Stimulated activated CD4-positive, alpha-beta T cell treated with anti-CD3 and anti-CD28 coated beads, TNF-alpha, amount 100 ng/mL, for 1 hour (primary cell): ENCODE data around the gene CIB2.

Experiments used
- DNase-seq, 3 donors: peaks; one replicate each; pipeline ENCODE4 v3.0.0-alpha.2; 2020; ENCODE audit warnings: low read depth in 3 of 3, low spot score in 1 of 3

The CIB2 gene

GRCh38 chr15:78109156-78109555 is 22.1 kb downstream of the CIB2 start:
- no peak for DNase-seq

DNA sequence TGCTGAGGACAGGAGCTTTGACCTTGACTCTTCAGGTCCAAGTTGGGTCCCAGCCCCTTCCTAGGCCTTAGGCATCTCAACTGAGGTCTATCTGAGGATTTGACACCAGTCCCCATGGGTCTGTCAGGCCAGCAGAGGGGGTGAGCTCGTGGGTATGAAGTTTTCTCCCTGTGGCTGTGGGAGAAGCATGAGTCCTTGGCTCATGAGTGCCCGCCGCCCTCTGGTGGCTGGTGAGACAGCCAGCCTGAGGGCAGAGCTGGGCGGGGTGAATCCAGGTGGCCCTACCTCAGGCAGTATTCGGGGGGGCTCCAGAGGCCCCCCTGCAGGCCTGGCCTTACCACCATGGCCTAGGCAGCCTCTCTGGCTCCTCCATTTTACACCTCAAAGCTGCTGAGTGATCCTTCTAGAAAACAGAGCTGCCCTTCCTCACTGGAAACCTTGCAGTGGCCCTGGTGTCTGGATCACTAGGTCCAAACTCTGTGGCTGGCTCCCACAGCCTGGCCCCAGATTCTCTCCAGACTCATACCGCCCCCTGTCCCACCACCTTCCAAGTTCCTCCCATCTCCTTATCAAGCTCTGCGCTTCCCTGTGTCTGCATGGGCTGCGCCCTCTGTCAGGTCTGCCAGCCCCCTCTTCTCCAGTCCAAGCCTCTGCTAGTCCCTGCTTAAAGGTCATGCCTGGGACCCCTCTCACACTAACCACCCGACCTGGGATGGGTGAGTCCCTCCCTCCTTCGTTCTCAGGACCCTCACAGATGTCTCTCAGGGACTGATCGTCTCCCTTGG is 22.8 kb downstream of the CIB2 start:
- DNase-seq: peak; percentile 64 to 69 (median 64)

GRCh38 chr15:78107471-78107870 is 23.8 kb downstream of the CIB2 start:
- DNase-seq: no peak

DNA sequence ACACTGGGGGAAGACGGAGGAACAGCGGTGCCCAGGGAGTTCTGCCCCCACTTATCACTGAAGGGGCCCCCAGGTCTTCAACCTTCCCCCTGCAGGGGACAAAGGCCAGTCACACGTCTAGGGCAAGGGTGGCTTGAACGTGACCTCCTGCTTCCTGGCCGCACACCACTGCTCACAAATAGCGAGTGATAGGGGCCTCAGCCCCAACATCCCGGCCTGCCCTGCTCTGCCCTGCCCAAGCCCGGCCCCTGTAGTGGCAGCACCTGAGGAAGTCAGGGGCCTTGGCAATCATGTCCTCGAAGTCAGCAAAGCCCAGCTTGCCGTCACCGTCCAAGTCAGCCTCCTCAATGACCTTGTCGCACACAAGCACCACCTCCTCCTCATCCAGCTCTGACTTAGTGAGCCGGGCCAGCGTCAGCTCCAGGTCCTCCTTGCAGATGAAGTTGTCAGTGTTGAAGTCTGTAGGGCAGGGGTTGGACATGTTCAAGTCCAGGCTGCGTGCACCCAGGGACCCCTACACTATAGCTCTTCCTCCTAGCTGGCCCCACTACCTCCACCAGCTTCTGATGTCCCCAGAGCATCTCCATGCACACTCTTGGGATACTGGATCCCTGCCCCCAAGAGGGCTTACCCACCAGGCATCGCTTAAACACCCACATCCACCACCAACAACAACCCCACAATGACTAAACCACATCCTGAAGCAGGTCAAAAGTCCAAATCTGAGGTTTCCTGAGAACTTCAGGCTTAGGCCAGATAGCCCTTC is 25.6 kb downstream of the CIB2 start:
- DNase-seq: no peak

DNA sequence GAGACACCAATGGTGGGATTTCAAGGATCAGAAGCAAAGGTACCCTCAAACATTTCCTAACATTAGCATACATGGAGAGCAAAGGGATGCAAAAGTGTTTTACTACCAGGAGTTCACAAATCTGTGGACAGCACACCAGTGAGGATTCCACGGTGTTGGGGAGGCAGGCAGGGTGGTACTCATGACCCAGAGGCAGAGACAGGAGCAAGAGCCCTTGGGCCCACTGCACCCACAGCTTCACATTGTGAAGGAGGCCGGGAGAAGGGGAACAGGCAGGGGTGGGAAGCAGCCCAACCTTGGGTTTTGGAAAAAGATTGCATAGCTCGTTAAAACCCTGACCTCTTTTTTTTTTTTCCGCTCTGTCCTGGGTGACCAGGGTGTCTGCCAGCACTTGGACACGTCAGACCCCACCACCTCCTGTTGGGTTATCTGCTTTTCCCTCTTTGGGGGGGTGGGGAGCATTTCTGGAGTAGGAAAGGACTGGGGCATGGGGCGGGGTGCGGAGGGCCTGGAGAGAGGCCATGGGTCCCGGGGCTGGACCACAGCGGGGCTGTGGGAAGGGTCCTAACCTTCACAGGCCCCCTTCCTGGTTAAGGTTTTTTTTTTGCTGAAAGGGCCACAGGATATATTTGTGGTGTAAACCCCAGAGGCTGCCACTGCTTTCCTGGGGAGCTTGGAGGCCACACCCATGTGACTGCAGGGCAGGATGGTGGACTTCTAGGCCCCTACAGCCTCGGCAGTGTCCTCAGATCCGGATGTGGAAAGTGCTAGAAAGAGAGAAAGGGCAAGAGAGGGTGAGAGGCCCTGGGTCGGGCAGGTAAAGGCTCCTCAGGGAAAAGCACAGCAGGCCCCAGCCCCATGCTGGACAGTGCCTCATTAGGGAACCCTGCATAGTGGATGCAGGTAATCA is 26.4 kb downstream of the CIB2 start:
- DNase-seq: no peak

DNA sequence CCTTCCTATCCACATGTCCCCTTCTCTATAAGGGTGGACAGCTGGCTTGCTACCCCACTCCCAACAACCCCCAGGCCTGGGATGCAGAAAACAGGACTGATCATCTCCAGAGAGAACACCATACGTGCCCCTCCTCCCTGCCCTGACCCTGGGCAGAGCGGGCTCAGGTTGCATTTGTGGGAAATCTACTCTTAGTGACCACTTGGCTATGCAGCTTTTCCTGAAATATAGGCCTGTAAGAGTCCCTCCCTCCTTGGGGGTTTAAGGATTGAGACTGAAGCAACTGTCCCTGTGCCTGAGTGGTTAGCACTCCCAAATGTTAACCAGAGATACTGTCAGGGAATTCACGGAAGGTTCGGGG is 27.1 kb downstream of the CIB2 start:
- no peak for DNase-seq

- DNase-seq: peak in 2 of 3 donors; percentile 13 to 15
Measured at GRCh38 chr15:78103406-78104118, 27.7 kb downstream of the CIB2 start.

DNA sequence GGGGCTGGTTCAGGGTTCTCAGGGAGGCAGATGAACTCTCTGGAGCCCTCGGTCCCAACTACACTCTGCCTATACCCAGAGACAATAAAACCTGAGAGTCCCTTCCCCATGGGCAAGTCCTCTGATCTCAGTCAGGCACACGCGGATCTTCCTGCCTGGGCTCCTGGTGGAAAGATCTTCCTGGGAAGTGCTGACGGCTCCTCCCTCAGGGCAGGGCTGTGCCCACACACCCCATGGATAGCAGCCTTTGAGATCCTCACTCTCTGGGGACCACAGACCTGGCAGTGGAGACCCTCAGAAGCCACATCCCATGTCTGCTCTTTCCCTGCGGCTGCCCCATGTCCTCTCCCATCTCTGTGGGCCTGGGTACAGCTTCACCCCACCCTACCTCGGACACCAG is 28.5 kb downstream of the CIB2 start:
- DNase-seq: no peak

DNA sequence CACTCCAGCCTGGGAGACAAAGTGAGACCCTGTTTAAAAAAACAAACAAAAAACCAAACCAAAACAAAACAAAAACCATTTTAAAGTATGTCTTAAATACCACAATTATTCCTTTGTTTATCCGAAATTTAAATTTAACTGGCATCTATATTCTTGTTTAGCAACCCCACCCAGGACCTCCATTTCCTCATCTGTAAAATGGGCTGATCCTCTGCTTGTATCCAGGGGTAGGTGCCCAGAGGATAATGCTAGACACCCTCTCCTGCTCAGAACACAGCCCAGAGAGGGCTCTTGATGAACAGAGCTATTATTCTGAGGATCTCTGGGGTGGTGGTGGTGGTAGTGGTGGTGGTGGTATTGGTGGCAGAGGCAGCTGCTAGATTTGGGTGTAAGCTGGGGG is 29.0 kb downstream of the CIB2 start:
- no peak for DNase-seq

DNA sequence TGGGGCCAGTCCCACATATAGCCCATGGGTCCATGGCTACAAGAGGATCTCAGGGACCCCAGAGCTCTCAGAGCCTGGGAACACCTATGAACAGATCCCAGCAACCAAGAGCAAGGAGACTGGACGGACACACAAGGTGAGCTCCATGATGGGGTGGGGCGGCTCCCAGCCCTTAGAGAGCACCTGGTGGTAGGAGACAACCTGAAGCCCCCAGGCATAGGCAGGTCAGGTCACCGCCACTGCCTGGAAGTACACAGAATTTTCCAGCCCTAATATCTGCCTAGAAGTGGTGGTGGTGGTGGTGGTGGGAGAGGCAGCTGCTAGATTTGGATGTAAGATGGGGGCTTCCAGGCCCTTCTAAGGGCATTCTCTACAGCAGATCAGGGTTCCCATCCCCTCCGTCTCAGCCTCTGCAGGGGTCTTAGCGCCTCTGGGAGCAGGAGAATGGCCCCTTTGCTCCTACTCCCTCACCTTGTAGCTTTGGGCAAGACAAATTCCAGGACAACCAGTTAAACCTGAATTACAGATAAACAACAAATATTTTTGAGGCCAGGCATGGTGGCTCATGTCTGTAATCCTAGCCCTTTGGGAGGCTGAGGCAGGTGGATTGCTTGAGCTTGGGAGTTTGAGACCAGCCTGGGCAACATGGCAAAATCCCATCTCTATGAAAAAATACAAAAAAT is 29.7 kb downstream of the CIB2 start:
- DNase-seq: no peak

DNA sequence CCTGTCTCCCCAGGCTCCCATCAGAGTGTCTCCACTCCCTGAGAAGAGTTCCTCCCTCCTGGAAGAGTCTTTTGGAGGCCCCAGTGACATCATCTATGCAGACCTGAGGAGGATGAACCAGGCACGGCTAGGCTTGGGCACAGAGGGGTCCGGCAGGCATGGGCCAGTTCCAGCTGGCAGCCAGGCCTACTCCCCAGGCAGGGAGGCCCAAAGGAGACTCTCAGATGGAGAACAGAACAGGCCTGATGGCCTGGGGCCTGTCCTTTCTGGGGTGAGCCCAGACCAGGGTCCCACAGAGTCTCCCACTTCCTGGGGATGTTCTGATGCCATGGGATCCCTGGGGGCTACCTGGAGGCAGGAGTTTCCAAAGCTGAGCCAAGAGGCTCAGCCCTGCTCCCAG is 30.4 kb downstream of the CIB2 start:
- DNase-seq: no peak

DNA sequence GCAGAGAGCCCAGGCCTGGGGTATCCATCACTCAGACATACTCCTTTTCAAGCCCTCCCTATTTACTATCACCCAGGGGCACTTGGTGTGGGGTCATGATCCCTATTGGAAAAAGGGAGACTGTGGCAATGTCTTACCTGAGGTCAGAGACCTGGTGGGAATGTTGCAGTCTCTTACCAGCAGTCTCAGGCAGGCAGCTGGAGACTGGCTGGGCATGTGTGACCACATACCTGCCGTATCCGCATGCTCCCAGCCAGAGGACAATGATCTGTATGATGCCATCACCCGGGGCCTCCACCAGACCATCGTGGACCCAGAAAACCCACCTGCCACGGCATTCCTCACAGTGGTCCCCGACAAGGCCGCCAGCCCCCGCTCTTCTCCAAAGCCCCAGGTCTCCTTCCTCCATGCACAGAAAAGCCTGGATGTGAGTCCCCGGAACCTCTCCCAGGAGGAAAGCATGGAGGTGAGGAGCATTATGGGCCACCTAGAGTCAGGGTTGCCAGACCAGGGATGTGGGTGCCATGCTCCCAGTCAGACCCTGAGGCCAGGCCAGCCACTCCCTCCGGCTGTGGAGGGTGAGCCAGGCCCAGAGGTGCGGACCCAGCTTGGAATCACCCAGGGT is 33.0 kb downstream of the CIB2 start:
- DNase-seq: no peak

- DNase-seq: no peak
Measured at GRCh38 chr15:78097667-78098066, 33.6 kb downstream of the CIB2 start.

DNA sequence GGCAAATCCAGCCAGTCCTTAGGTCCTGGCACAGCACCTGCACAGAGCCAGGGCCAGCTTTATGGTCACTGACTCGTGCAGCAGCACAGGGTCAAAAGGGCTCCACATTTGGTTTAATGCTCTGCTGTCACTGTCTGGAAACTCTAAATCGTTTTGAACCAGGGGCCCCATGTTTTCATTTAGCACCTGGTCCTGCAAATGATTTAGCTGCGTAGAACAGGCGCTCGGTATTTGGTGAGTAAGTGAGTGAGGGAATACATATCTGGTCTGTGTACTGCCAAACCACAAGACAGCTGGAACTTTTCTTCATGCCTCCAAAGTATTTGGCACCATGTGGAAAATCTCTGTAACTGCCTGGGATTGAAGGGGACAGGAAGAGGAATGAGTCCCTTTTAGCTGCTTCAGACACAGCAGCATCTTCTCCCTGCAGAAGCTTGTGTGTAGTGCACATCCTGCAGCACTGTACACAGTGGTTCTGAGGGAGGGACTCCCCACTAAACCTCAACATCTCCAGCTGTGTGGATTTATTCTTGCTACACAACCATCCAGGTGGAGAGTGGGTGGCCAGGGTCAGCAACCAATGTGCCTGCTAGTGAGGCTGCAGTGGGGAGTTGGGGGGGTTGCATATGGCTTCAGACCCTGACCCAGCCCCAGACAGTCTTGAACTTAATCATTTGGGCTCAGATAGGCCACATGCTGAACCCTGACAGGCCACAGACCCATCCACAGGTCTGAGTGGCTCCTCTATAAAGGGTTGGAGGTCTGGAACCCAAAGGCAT is 37.8 kb downstream of the CIB2 start:
- DNase-seq: no peak

DNA sequence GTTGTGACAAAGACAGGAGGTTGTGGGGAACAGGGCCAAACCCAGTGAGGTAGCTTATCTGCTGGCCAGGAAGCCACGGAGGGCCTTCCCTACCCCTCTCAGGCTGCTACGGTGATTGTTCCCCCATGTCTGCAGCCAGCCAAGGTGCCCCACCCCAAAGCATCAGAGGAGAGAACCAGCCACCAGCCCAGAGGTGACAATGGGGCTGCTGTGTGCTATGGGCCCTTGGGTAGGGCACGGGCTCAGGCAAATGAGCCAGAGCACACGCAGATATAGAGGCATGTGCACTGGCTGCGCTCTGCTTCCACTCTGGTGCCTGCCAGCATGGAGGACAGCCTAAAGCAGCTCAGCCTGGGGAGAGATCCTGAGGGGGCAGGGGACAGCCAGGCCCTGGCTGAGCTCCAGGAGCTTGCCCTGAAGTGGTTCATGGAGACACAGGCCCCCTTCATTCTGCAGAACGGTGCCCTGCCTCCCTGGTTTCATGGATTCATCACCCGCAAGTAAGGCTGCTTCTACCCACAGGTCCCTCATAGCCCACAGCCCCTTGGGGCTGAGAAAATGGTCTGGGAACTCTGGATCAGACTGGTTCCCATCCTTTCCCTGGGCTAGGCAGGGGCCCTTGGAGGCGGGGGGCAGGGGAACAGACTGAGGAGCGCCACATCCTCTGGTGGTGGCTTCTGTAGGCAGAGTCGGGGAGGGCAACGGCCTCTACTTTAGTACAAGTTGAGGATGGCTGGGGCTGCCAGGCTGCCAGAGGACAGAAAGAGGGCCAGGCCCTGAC is 38.8 kb downstream of the CIB2 start, which contains the start of gene SH2D7:
Gene SH2D7, plus strand, starts transcription at position 301 of the 781 bp plus-strand sequence. Its CDS starts 24 bp downstream, at position 325.
- no peak for DNase-seq

GRCh38 chr15:78090422-78091063 is 40.7 kb downstream of the CIB2 start:
- no peak for DNase-seq

DNA sequence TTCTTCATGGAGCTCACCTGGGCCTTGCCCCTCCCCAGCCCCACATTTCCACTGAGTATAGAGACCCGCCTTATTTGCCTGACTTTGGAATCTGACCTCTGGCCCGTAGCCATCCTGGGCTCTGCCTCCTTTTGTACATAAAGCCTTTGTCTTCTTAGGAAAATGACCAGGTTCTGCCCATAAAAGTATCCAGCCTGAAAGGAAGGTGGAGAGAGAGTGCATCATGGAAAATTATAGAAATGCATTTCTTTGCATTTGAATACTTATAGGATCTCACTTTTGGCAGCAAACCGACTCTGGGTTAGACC is 42.5 kb downstream of the CIB2 start:
- no peak for DNase-seq
